Measurements from ENCODE around the gene BUB1.

- TF ChIP-seq CTCF (IDR thresholded peaks at IDR 0.05) = no peak
- no peak for TF ChIP-seq POLR2A (IDR thresholded peaks at IDR 0.05)
- TF ChIP-seq POLR2AphosphoS5 (IDR thresholded peaks at IDR 0.05) = no peak
- TF ChIP-seq EP300 (IDR thresholded peaks at IDR 0.05) = no peak
These were observed 1.5 kb upstream of the BUB1 start for GRCh38 chr2:110679337-110679707.

All from gastroesophageal sphincter (tissue), 3 donors.